Mesenchymal stem cell (in vitro differentiated cells and primary cell): Measurements from ENCODE around the gene BCL7A.

Source experiments
- DNase-seq: peaks from one replicate; pipeline ENCODE4 v3.0.0-alpha.2; 2013
- H2AFZ ChIP-seq: one replicate; pipeline ENCODE4 v1.6.1; 2013; ENCODE audit warnings: low read depth, mild to moderate bottlenecking, control low read depth, inconsistent platforms, low read length, moderate library complexity
- H2AK5ac ChIP-seq: 2 replicates; pipeline ENCODE4 v1.6.1; 2013; ENCODE audit warnings: low read length, moderate library complexity, mild to moderate bottlenecking, inconsistent platforms; ENCODE audit not compliant: severe bottlenecking
- H2BK120ac ChIP-seq: one replicate; pipeline ENCODE4 v1.6.1; 2013; ENCODE audit warnings: low read depth, mild to moderate bottlenecking, inconsistent platforms, low read length, moderate library complexity
- H2BK12ac ChIP-seq, 2 experiments: one replicate each; pipeline ENCODE4 v1.6.1; 2013; ENCODE audit warnings: inconsistent platforms in 2 of 2, low read length in 2 of 2, mild to moderate bottlenecking in 2 of 2, moderate library complexity in 2 of 2, control low read depth in 1 of 2
- H2BK15ac ChIP-seq: one replicate; pipeline ENCODE4 v1.6.1; 2013; ENCODE audit warnings: mild to moderate bottlenecking, low read depth, inconsistent platforms; ENCODE audit not compliant: poor library complexity, severe bottlenecking
- H2BK5ac ChIP-seq: 2 replicates; pipeline ENCODE4 v1.6.1; 2013; ENCODE audit warnings: low read depth, mild to moderate bottlenecking, low read length, control low read depth, inconsistent platforms; ENCODE audit not compliant: poor library complexity, severe bottlenecking
- H3K14ac ChIP-seq, 2 experiments: one replicate each; pipeline ENCODE4 v1.6.1; 2013; ENCODE audit warnings: inconsistent platforms in 2 of 2, low read length in 2 of 2, control low read depth in 1 of 2, mild to moderate bottlenecking in 1 of 2, moderate library complexity in 1 of 2
- H3K18ac ChIP-seq, 2 experiments: one replicate each; pipeline ENCODE4 v1.6.1; 2013; ENCODE audit warnings: inconsistent platforms in 2 of 2, low read length in 2 of 2, control low read depth in 1 of 2, low read depth in 1 of 2, mild to moderate bottlenecking in 1 of 2
- H3K23ac ChIP-seq, 2 experiments: one replicate each; pipeline ENCODE4 v1.6.1; 2013; ENCODE audit warnings: inconsistent platforms in 2 of 2, low read length in 2 of 2, mild to moderate bottlenecking in 2 of 2, moderate library complexity in 2 of 2, control low read depth in 1 of 2
- H3K27ac ChIP-seq: 2 replicates; pipeline ENCODE4 v1.5.1; 2013; ENCODE audit warnings: mild to moderate bottlenecking, moderate library complexity, low read length, control low read depth, inconsistent platforms; ENCODE audit not compliant: poor library complexity, severe bottlenecking
- H3K27me3 ChIP-seq, 2 experiments: 2 replicates each; pipeline versions ENCODE4 v1.6.1 to v1.7.0; 2013; ENCODE audit warnings: low read length in 2 of 2, mild to moderate bottlenecking in 2 of 2, moderate library complexity in 2 of 2, control low read depth in 1 of 2, inconsistent platforms in 1 of 2; ENCODE audit not compliant: control insufficient read depth in 1 of 2, insufficient read depth in 1 of 2
- H3K36me3 ChIP-seq, 2 experiments: 2 replicates each; pipeline versions ENCODE4 v1.6.1 to v1.7.0; 2013; ENCODE audit warnings: low read length in 2 of 2, control low read depth in 1 of 2, inconsistent platforms in 1 of 2, low read depth in 1 of 2, mild to moderate bottlenecking in 1 of 2; ENCODE audit not compliant: insufficient read depth in 2 of 2, control insufficient read depth in 1 of 2
- H3K4ac ChIP-seq, 2 experiments: one replicate each; pipeline ENCODE4 v1.6.1; 2013; ENCODE audit warnings: inconsistent platforms in 2 of 2, low read length in 2 of 2, mild to moderate bottlenecking in 2 of 2, moderate library complexity in 2 of 2, control low read depth in 1 of 2, low read depth in 1 of 2
- H3K4me1 ChIP-seq: 2 replicates; pipeline ENCODE4 v1.6.1; 2013; ENCODE audit warnings: low read depth, low read length, control low read depth; ENCODE audit not compliant: control insufficient read depth, insufficient read depth
- H3K4me2 ChIP-seq: 2 replicates; pipeline ENCODE4 v1.6.1; 2013; ENCODE audit warnings: low read length, mild to moderate bottlenecking, inconsistent platforms; ENCODE audit not compliant: poor library complexity, severe bottlenecking
- H3K4me3 ChIP-seq, 2 experiments: 2 replicates each; pipeline versions ENCODE4 v1.5.1 to v1.7.0; 2013; ENCODE audit warnings: low read length in 2 of 2, mild to moderate bottlenecking in 2 of 2, control low read depth in 1 of 2, low read depth in 1 of 2; ENCODE audit not compliant: insufficient read depth in 1 of 2
- H3K79me1 ChIP-seq: replicated peaks from 2 replicates; pipeline ENCODE4 v1.6.1; 2013; ENCODE audit warnings: mild to moderate bottlenecking, control low read depth, low read length, inconsistent platforms; ENCODE audit not compliant: poor library complexity, severe bottlenecking
- H3K9ac ChIP-seq: 2 replicates; pipeline ENCODE4 v1.7.0; 2013; ENCODE audit warnings: mild to moderate bottlenecking, low read length, moderate library complexity
- H3K9me3 ChIP-seq: 2 replicates; pipeline ENCODE4 v1.7.0; 2013; ENCODE audit warnings: mild to moderate bottlenecking, low read length; ENCODE audit not compliant: control insufficient read depth
- H4K8ac ChIP-seq: one replicate; pipeline ENCODE4 v1.6.1; 2013; ENCODE audit warnings: inconsistent platforms, mild to moderate bottlenecking, low read length, moderate library complexity
- H4K91ac ChIP-seq: one replicate; pipeline ENCODE4 v1.6.1; 2013; ENCODE audit warnings: mild to moderate bottlenecking, low read length, inconsistent platforms
- WGBS: methylation state at CpG from one replicate; pipeline ENCODE4 v1.1.7; 2013; ENCODE audit warnings: mixed read lengths; 5-methylcytosine and 5-hydroxymethylcytosine counted together

The BCL7A gene

DNA sequence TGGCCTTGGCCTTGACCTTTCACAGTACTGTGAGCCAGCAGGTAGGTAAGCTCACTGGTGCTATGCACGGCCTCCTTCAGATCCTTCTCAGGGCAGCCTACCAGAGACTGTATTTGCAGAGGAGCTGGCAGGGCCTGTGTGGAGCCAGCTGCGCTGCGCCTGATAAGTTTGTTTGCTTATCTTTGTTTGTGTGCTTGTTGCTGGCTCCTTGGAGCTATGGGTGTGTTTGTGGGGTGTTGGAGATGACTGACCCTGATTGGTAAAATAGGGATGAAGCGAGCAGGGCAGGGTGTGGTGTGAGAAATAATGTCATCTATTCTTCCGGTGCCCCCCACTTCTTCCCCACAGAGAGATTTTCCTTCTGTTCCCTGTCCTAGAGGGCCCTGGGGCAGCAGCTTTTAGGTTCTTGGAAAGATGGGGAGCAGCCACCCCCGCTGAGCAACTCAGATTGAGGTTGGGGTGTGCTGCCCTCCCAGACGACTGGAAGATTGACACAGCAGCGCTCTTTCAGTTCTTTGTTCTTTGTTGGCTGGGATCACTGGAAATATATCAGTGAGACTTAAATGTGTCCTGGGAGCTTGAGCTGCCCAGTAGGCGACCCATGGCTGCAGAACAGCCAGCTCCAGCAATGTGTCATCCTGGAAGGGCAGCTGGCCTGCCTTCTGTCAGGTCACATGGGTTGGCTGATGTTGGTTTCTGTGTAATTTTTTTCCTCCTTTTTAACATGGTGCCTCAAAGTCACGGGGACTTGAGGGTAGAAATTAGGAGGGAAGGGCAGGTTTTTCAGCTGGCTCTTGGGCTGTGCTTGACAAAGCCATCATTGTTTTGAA lies 76.5 kb downstream of the BCL7A start:
- H2AK5ac ChIP-seq = peak overlapping the region; percentile 23
- H3K4me1 ChIP-seq = peaks cover 53% of the 10 kb centered on the region
- peak overlapping the region; percentile 10 for H3K27ac ChIP-seq
- H2BK15ac ChIP-seq = peak overlapping the region; percentile 84
- H3K14ac ChIP-seq = no peak overlapping the region
- peak; percentile 86 for DNase-seq
- H3K79me1 ChIP-seq = peaks cover 16% of the 10 kb centered on the region
- H3K4me3 ChIP-seq = peak overlapping the region in 1 of 2 experiments; percentile 56
- H4K8ac ChIP-seq = peak overlapping the region; percentile 76
- no peaks in the 10 kb centered on the region for H3K36me3 ChIP-seq
- no peak overlapping the region for H2BK5ac ChIP-seq
- WGBS = 46% methylated on average over 8 of the region's 10 CpGs
- H3K27me3 ChIP-seq = no peaks in the 10 kb centered on the region
- peak overlapping the region; percentile 39 to 81 for H3K4ac ChIP-seq
- H3K9me3 ChIP-seq = no peaks in the 10 kb centered on the region
- H3K9ac ChIP-seq = peak overlapping the region; percentile 77
- no peak overlapping the region for H3K4me2 ChIP-seq
- no peak overlapping the region for H3K23ac ChIP-seq
- H2BK12ac ChIP-seq = peak overlapping the region; percentile 22 to 96
- peak overlapping the region; percentile 19 for H4K91ac ChIP-seq
- peak overlapping the region; percentile 63 to 84 for H3K18ac ChIP-seq
- no peak overlapping the region for H2AFZ ChIP-seq
- no peak overlapping the region for H2BK120ac ChIP-seq

DNA sequence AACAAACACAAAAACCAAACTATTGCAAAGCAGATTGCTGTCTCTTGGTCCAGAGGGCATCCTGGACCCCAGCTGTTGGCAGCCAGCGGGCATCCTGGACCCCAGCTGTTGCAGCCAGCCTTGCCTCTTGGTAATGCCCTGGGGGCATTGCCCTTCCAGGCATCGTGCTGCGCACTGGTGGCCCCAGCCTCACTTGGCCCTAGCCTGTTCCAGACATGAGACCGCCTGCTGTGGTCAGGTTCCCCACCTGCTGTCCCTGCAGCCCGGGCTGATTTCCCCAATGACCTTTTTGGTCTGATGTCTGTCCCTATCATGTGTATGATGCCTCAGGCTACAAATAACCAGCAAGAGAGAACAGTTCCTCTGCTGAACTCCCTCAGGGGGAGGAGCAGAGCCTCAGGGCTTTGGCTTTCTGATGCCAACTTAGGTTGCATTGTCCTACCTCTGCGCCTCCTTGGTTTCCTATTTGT lies 77.6 kb downstream of the BCL7A start:
- no peak overlapping the region for H3K4me3 ChIP-seq
- H3K9me3 ChIP-seq = no peaks in the 10 kb centered on the region
- no peak overlapping the region for H3K27ac ChIP-seq
- H2AK5ac ChIP-seq = peak overlapping the region; percentile 43
- H4K91ac ChIP-seq = peak overlapping the region; percentile 64
- H2BK12ac ChIP-seq = peak overlapping the region; percentile 6 to 17
- no peak overlapping the region for H4K8ac ChIP-seq
- H3K4ac ChIP-seq = no peak overlapping the region
- peaks cover 22% of the 10 kb centered on the region for H3K79me1 ChIP-seq
- H3K36me3 ChIP-seq = no peaks in the 10 kb centered on the region
- no peak overlapping the region for H2BK15ac ChIP-seq
- H3K23ac ChIP-seq = peak overlapping the region in 1 of 2 experiments; percentile 14
- no peak for DNase-seq
- WGBS = 96% methylated on average over 5 of the region's 6 CpGs
- no peak overlapping the region for H2BK5ac ChIP-seq
- no peak overlapping the region for H2AFZ ChIP-seq
- no peak overlapping the region for H3K4me2 ChIP-seq
- no peak overlapping the region for H3K9ac ChIP-seq
- no peak overlapping the region for H2BK120ac ChIP-seq
- H3K14ac ChIP-seq = peak overlapping the region in 1 of 2 experiments; percentile 12
- no peaks in the 10 kb centered on the region for H3K27me3 ChIP-seq
- H3K4me1 ChIP-seq = peaks cover 41% of the 10 kb centered on the region
- peak overlapping the region; percentile 67 to 72 for H3K18ac ChIP-seq

- Histone ChIP-seq H2AFZ (no peak overlapping the region), H3K4me3 (no peak overlapping the region), H3K36me3 (peaks cover 0 to 2% of the 10 kb centered on the region in 2 experiments), H3K79me1 (peaks cover 22% of the 10 kb centered on the region), H2BK5ac (no peak overlapping the region), H4K8ac (no peak overlapping the region), H3K18ac (no peak overlapping the region), H3K27me3 (no peaks in the 10 kb centered on the region), H3K27ac (no peak overlapping the region), H4K91ac (no peak overlapping the region), H3K23ac (no peak overlapping the region), H3K14ac (no peak overlapping the region), H3K9ac (no peak overlapping the region), H2BK15ac (no peak overlapping the region), H3K4me2 (no peak overlapping the region), H2AK5ac (no peak overlapping the region), H3K4me1 (peaks cover 36% of the 10 kb centered on the region), H2BK120ac (no peak overlapping the region), H3K4ac (no peak overlapping the region), H3K9me3 (no peaks in the 10 kb centered on the region), H2BK12ac (no peak overlapping the region)
- WGBS = 75% methylated on average over 3 of the region's 3 CpGs
- DNase-seq = no peak
Observed at GRCh38 chr12:122099856-122100255, 78.2 kb downstream of the BCL7A start.

- Histone ChIP-seq H3K18ac (no peak overlapping the region), H3K4me3 (no peak overlapping the region), H2AFZ (no peak overlapping the region), H3K9ac (no peak overlapping the region), H2BK5ac (no peak overlapping the region), H3K79me1 (peaks cover 24% of the 10 kb centered on the region), H4K91ac (no peak overlapping the region), H2BK15ac (no peak overlapping the region), H3K36me3 (peaks cover 0 to 3% of the 10 kb centered on the region in 2 experiments), H3K4ac (no peak overlapping the region), H2AK5ac (no peak overlapping the region), H4K8ac (no peak overlapping the region), H3K27ac (no peak overlapping the region), H3K4me1 (peaks cover 32% of the 10 kb centered on the region), H3K4me2 (no peak overlapping the region), H3K23ac (no peak overlapping the region), H3K27me3 (no peaks in the 10 kb centered on the region), H2BK12ac (no peak overlapping the region), H3K9me3 (no peaks in the 10 kb centered on the region), H3K14ac (no peak overlapping the region), H2BK120ac (no peak overlapping the region)
- DNase-seq = no peak
- WGBS = no CpG with 5 or more reads among the region's 1 CpG
Observed at GRCh38 chr12:122100568-122100967, 78.9 kb downstream of the BCL7A start.
